HG03342 (cell line): ENCODE data around the gene ANKLE1.

ENCODE experiments used
- ATAC-seq: cut with Tn5 transposase; IDR thresholded peaks from one replicate; pipeline ENCODE4 v1.9.1; 2021; ENCODE audit warnings: mild to moderate bottlenecking, moderate library complexity; ENCODE audit not compliant: unreplicated experiment

The ANKLE1 gene

GRCh38 chr19:17305216-17305516 is 23.5 kb downstream of the ANKLE1 start:
- no peak for ATAC-seq

GRCh38 chr19:17305517-17306284 is 24.0 kb downstream of the ANKLE1 start, which contains the start of gene MRPL34:
MRPL34 (plus strand) TSS chr19:17305872; CDS start chr19:17305893, 21 bp downstream.
- peak; percentile 55 for ATAC-seq

- ATAC-seq, result no peak
Observed at GRCh38 chr19:17306285-17306714, 24.6 kb downstream of the ANKLE1 start.

- no peak for ATAC-seq
Observed at GRCh38 chr19:17307876-17308377, 26.2 kb downstream of the ANKLE1 start.

- ATAC-seq, result peak; percentile 60
Observed at GRCh38 chr19:17309198-17309964, 27.7 kb downstream of the ANKLE1 start, which contains the start of gene DDA1. DDA1 (plus strand) TSS chr19:17309563; CDS start chr19:17309655, 92 bp downstream.

- no peak for ATAC-seq
Observed at GRCh38 chr19:17309965-17310461, 28.3 kb downstream of the ANKLE1 start.

GRCh38 chr19:17311455-17312188 is 29.9 kb downstream of the ANKLE1 start:
- no peak for ATAC-seq

- no peak for ATAC-seq
Observed at GRCh38 chr19:17312189-17313113, 30.8 kb downstream of the ANKLE1 start.

GRCh38 chr19:17314007-17314593 is 32.4 kb downstream of the ANKLE1 start:
- ATAC-seq, result no peak

- no peak for ATAC-seq
Observed at GRCh38 chr19:17318966-17319365, 37.3 kb downstream of the ANKLE1 start.

GRCh38 chr19:17319473-17320238 is 38.0 kb downstream of the ANKLE1 start:
- no peak for ATAC-seq

- no peak for ATAC-seq
Observed at GRCh38 chr19:17320435-17320834, 38.7 kb downstream of the ANKLE1 start.

- ATAC-seq, result no peak
Observed at GRCh38 chr19:17321655-17322489, 40.2 kb downstream of the ANKLE1 start.

- ATAC-seq, result no peak
Observed at GRCh38 chr19:17322854-17323253, 41.2 kb downstream of the ANKLE1 start.

- ATAC-seq, result no peak
Observed at GRCh38 chr19:17323300-17323963, 41.7 kb downstream of the ANKLE1 start.

- ATAC-seq, result no peak
Observed at GRCh38 chr19:17323964-17324332, 42.2 kb downstream of the ANKLE1 start.

GRCh38 chr19:17324357-17325114 is 42.8 kb downstream of the ANKLE1 start:
- no peak for ATAC-seq
